Suprapubic skin (tissue), 4 donors: ENCODE measurements around the gene TMEM184B.

ENCODE experiments used
- EP300 ChIP-seq: sonication (generic); formaldehyde crosslinking; IDR thresholded peaks from one replicate; pipeline ENCODE4 v1.6.1; 2017; ENCODE audit warnings: antibody characterized with exemption
- POLR2A ChIP-seq, 2 donors: fragments of 450-650 bp; IDR thresholded peaks; one replicate each; pipeline ENCODE4 v1.6.1; 2017; ENCODE audit warnings: antibody characterized with exemption in 2 of 2, mild to moderate bottlenecking in 2 of 2, moderate library complexity in 2 of 2
- POLR2AphosphoS5 ChIP-seq, 3 donors: sonication (generic); formaldehyde crosslinking; IDR thresholded peaks; one replicate each; pipeline ENCODE4 v1.6.1; 2017; ENCODE audit warnings: antibody characterized with exemption in 3 of 3
- TF ChIP-seq, protein P1 (sequence below), 2 donors: fragments of 200-600 bp in 1 of 2; fragments of 450-650 bp in 1 of 2; sonication (generic) in 1 of 2; IDR thresholded peaks; one replicate each; pipeline ENCODE4 v1.5.1; 2016 to 2019; ENCODE audit warnings: antibody characterized with exemption in 2 of 2, mild to moderate bottlenecking in 1 of 2, moderate library complexity in 1 of 2

DNA sequence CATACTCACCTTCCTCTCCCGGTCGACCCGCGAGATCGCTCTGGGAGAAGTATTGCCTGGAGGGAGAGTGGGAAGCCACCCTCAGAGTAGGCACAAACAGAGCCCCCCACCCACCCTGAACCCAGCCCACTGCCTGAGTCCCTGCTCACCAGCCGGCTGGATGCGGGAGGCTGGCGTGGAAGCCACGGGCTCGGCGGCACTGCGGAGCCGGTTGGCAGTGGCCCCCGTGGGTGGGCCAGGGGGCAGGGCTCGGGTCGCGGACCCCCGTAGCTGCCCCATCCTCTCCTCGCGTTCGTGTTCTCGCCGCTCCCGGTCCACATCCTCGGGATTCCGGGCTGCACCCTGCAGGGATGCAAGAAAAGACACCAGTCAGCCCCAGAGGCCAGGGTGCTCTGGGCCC is 21.4 kb upstream of the TMEM184B start:
- TF ChIP-seq, protein P1, sequence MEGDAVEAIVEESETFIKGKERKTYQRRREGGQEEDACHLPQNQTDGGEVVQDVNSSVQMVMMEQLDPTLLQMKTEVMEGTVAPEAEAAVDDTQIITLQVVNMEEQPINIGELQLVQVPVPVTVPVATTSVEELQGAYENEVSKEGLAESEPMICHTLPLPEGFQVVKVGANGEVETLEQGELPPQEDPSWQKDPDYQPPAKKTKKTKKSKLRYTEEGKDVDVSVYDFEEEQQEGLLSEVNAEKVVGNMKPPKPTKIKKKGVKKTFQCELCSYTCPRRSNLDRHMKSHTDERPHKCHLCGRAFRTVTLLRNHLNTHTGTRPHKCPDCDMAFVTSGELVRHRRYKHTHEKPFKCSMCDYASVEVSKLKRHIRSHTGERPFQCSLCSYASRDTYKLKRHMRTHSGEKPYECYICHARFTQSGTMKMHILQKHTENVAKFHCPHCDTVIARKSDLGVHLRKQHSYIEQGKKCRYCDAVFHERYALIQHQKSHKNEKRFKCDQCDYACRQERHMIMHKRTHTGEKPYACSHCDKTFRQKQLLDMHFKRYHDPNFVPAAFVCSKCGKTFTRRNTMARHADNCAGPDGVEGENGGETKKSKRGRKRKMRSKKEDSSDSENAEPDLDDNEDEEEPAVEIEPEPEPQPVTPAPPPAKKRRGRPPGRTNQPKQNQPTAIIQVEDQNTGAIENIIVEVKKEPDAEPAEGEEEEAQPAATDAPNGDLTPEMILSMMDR (IDR thresholded peaks at IDR 0.05): no peak
- TF ChIP-seq POLR2AphosphoS5 (IDR thresholded peaks at IDR 0.05) (no peak), POLR2A (IDR thresholded peaks at IDR 0.05) (no peak), EP300 (no peak)
